H1 (cell line): ENCODE data around the gene GPBP1L1. TPM values are rescaled to one million over a fixed set of nuclear protein-coding genes. Genes with fewer than 3 reads are reported as not detected.
A peak's percentile ranks its signal among the peaks of the same experiment; 100 is the strongest.

Source experiments
- CTCF ChIA-PET: fragments of 300-600 bp; sonication (Branson Sonifier 250); formaldehyde crosslinking; loops from one replicate; lab custom pipeline; 2021; ENCODE audit not compliant: partially characterized antibody; lab: Charles Lee
- POLR2A ChIA-PET: fragments of 300-600 bp; sonication (Branson Sonifier 250); formaldehyde crosslinking; loops from one replicate; lab custom pipeline; 2021; ENCODE audit warnings: inconsistent platforms; ENCODE audit not compliant: partially characterized antibody; lab: Charles Lee
- DNase-seq, 2 experiments: peaks; one replicate each; pipeline versions ENCODE4 v3.0.0 to v3.0.0-alpha.2; 2010 to 2022; ENCODE audit warnings: low spot score in 2 of 2, low read depth in 1 of 2, mixed read lengths in 1 of 2
- FAIRE-seq: peaks from 2 replicates; lab custom pipeline; 2011; peaks lifted over from hg19 to GRCh38; lab: Jason Lieb, UNC
- H2AFZ ChIP-seq: 2 replicates; pipeline ENCODE4 v1.8.1; 2012; ENCODE audit warnings: low read length, inconsistent platforms
- H2AK5ac ChIP-seq: 2 replicates; pipeline ENCODE4 v1.6.1; 2013; ENCODE audit warnings: low read depth, low read length
- H2BK120ac ChIP-seq: replicated peaks from 2 replicates; pipeline ENCODE3; 2013; ENCODE audit warnings: low read depth, low read length, inconsistent platforms
- H2BK12ac ChIP-seq: 2 replicates; pipeline ENCODE4 v1.6.1; 2013; ENCODE audit warnings: low read depth, low read length
- H2BK15ac ChIP-seq: 2 replicates; pipeline ENCODE4 v1.6.1; 2013; ENCODE audit warnings: low read length
- H2BK20ac ChIP-seq: 2 replicates; pipeline ENCODE4 v1.6.1; 2013; ENCODE audit warnings: low read length
- H2BK5ac ChIP-seq: 2 replicates; pipeline ENCODE4 v1.6.1; 2013; ENCODE audit warnings: low read depth, low read length
- H3K14ac ChIP-seq: 2 replicates; pipeline ENCODE4 v1.6.1; 2013; ENCODE audit warnings: inconsistent platforms; ENCODE audit not compliant: insufficient read length
- H3K18ac ChIP-seq: 2 replicates; pipeline ENCODE4 v1.6.1; 2013; ENCODE audit warnings: low read length; ENCODE audit errors: extremely low read depth
- H3K23ac ChIP-seq: 2 replicates; pipeline ENCODE4 v1.6.1; 2013; ENCODE audit warnings: inconsistent platforms; ENCODE audit not compliant: insufficient read length
- H3K23me2 ChIP-seq: 2 replicates; pipeline ENCODE4 v1.6.1; 2013; ENCODE audit warnings: low read depth, low read length
- H3K27ac ChIP-seq: 2 replicates; pipeline ENCODE4 v1.6.1; 2011; ENCODE audit warnings: low read depth, low read length, inconsistent platforms
- H3K27me3 ChIP-seq, 4 experiments: replicated peaks in 1 of 4; 1 replicate in 1 of 4; 2 replicates in 3 of 4; pipeline versions ENCODE4 v1.6.1 to v1.8.1; 2011 to 2013; ENCODE audit warnings: low read length in 3 of 4, mild to moderate bottlenecking in 3 of 4, inconsistent platforms in 2 of 4, mixed read lengths in 2 of 4, moderate library complexity in 1 of 4; ENCODE audit not compliant: control insufficient read depth in 3 of 4, insufficient read depth in 3 of 4; ENCODE audit errors: extremely low read depth in 1 of 4
- H3K36me3 ChIP-seq, 4 experiments: 2 replicates each; pipeline versions ENCODE4 v1.6.1 to v1.8.1; 2011 to 2013; ENCODE audit warnings: mild to moderate bottlenecking in 4 of 4, low read length in 3 of 4, moderate library complexity in 2 of 4, control low read depth in 1 of 4, inconsistent platforms in 1 of 4; ENCODE audit not compliant: insufficient read depth in 4 of 4, control insufficient read depth in 2 of 4
- H3K4ac ChIP-seq: replicated peaks from 2 replicates; pipeline ENCODE3; 2013; ENCODE audit warnings: low read length, low read depth, mixed read lengths, inconsistent platforms; ENCODE audit not compliant: insufficient read length
- H3K4me1 ChIP-seq, 4 experiments: replicated peaks in 1 of 4; 1 replicate in 1 of 4; 2 replicates in 3 of 4; pipeline versions ENCODE4 v1.6.1 to v1.8.1; 2011 to 2013; ENCODE audit warnings: low read length in 3 of 4, inconsistent platforms in 2 of 4, mixed read lengths in 1 of 4; ENCODE audit not compliant: insufficient read depth in 4 of 4, control insufficient read depth in 3 of 4
- H3K4me2 ChIP-seq, 2 experiments: 2 replicates each; pipeline versions ENCODE4 v1.6.1 to v1.8.1; 2011 to 2013; ENCODE audit warnings: low read depth in 2 of 2, low read length in 2 of 2, control low read depth in 1 of 2, inconsistent platforms in 1 of 2, mild to moderate bottlenecking in 1 of 2; ENCODE audit not compliant: insufficient read depth in 1 of 2
- H3K4me3 ChIP-seq, 4 experiments: fragments of 200-600, 300-600 bp in 1 of 4; sonication (generic), shearing (Covaris generic), sonication (Bioruptor Twin) in 1 of 4; 2 replicates each; pipeline versions ENCODE4 v1.5.1 to v1.8.1; 2011 to 2016; ENCODE audit warnings: low read length in 4 of 4, low read depth in 3 of 4, control low read depth in 2 of 4, inconsistent platforms in 2 of 4, mild to moderate bottlenecking in 2 of 4, mixed read lengths in 1 of 4, moderate library complexity in 1 of 4; ENCODE audit not compliant: insufficient read depth in 2 of 4; ENCODE audit errors: extremely low read depth in 1 of 4
- H3K56ac ChIP-seq: replicated peaks from 2 replicates; pipeline ENCODE3; 2013; ENCODE audit warnings: low read depth, mild to moderate bottlenecking, mixed read lengths, low read length, inconsistent platforms; ENCODE audit not compliant: insufficient read length
- H3K79me1 ChIP-seq: 2 replicates; pipeline ENCODE4 v1.6.1; 2013; ENCODE audit warnings: low read depth, low read length, control low read depth
- H3K79me2 ChIP-seq, 2 experiments: 2 replicates each; pipeline versions ENCODE4 v1.6.1 to v1.8.1; 2012 to 2013; ENCODE audit warnings: low read length in 2 of 2, mild to moderate bottlenecking in 2 of 2, inconsistent platforms in 1 of 2; ENCODE audit not compliant: insufficient read depth in 2 of 2, control insufficient read depth in 1 of 2
- H3K9ac ChIP-seq, 4 experiments: replicated peaks in 1 of 4; 1 replicate in 1 of 4; 2 replicates in 3 of 4; pipeline versions ENCODE4 v1.6.1 to v1.8.1; 2011 to 2013; ENCODE audit warnings: low read depth in 3 of 4, low read length in 3 of 4, control low read depth in 2 of 4, mild to moderate bottlenecking in 2 of 4, moderate library complexity in 2 of 4, inconsistent platforms in 1 of 4; ENCODE audit errors: extremely low read depth in 1 of 4
- H3K9me3 ChIP-seq, 2 experiments: 2 replicates each; pipeline versions ENCODE4 v1.6.1 to v1.8.1; 2012 to 2013; ENCODE audit warnings: mild to moderate bottlenecking in 2 of 2, moderate library complexity in 2 of 2, control low read depth in 1 of 2, inconsistent platforms in 1 of 2, low read depth in 1 of 2, low read length in 1 of 2, mixed read lengths in 1 of 2; ENCODE audit not compliant: insufficient read depth in 2 of 2
- H4K20me1 ChIP-seq, 2 experiments: replicated peaks in 1 of 2; 2 replicates each; pipeline versions ENCODE3 to v1.8.1; 2011 to 2013; ENCODE audit warnings: inconsistent platforms in 2 of 2, low read length in 2 of 2, mild to moderate bottlenecking in 1 of 2; ENCODE audit not compliant: insufficient read depth in 2 of 2, control insufficient read depth in 1 of 2
- H4K5ac ChIP-seq: 2 replicates; pipeline ENCODE4 v1.6.1; 2013; ENCODE audit warnings: low read length, low read depth, mixed read lengths, inconsistent platforms; ENCODE audit not compliant: insufficient read length
- H4K8ac ChIP-seq: 2 replicates; pipeline ENCODE4 v1.8.0; 2013; ENCODE audit warnings: mild to moderate bottlenecking, moderate library complexity, low read length, inconsistent platforms; ENCODE audit not compliant: insufficient read depth; ENCODE audit errors: extremely low read depth
- H4K91ac ChIP-seq: replicated peaks from 2 replicates; pipeline ENCODE3; 2013; ENCODE audit warnings: low read length, mixed read lengths, inconsistent platforms; ENCODE audit not compliant: insufficient read length
- POLR2AphosphoS5 ChIP-seq: IDR thresholded peaks from 2 replicates; pipeline ENCODE4 v1.6.1; 2011; ENCODE audit warnings: low read depth, low read length
- RXRA ChIP-seq: IDR thresholded peaks from 2 replicates; pipeline ENCODE4 v1.6.1; 2011; ENCODE audit warnings: low read depth, mild to moderate bottlenecking, low read length, moderate library complexity; ENCODE audit not compliant: insufficient read depth
- whole genome bisulfite sequencing, 2 experiments: shearing (Covaris generic) in 1 of 2; methylation state at CpG; one replicate each; pipeline versions ENCODE4 v1.1.6 to v1.1.7; 2013 to 2015; ENCODE audit warnings: low lambda C conversion rate in 2 of 2, mixed read lengths in 2 of 2, inconsistent platforms in 1 of 2, low coverage in 1 of 2, missing lambda C conversion rate in 1 of 2; ENCODE audit not compliant: insufficient replicate concordance in 2 of 2, insufficient coverage in 1 of 2, insufficient read length in 1 of 2; ENCODE audit errors: extremely low coverage in 1 of 2, missing lambda C conversion rate in 1 of 2; 5-methylcytosine and 5-hydroxymethylcytosine counted together
- polyA plus RNA-seq, 7 experiments: library from polyadenylated mRNA; depleted of rRNA in 3 of 7; stranded (reverse) in 5 of 7; unstranded in 2 of 7; fragments of >200 nt in 5 of 7; fragments of 200-250 nt in 2 of 7; gene quantifications; 1 replicate in 5 of 7; 2 replicates in 1 of 7; 4 replicates in 1 of 7; pipeline versions ENCODE4 v1.2.1 to v1.2.3, GENCODE V29; 2011 to 2013; ENCODE audit warnings: missing spikeins in 2 of 7, mixed read lengths in 2 of 7
- total RNA-seq: library from RNA; stranded (reverse); fragmentation: NEBNext Ultra II Directional; extraction: Animal tissue kit (Norgen Biotek cat#: 25700); gene quantifications from 2 replicates; pipeline ENCODE4 v1.2.1, GENCODE V29; 2021

GPBP1L1 gene
- total and polyA plus RNA-seq, 2 of the 8 experiments (the other 6 are each of a cell fraction or from before 2014, with no cell fraction given): 70.1 to 119 TPM

- no peak overlapping the region for H3K4ac ChIP-seq
- POLR2A ChIA-PET: interaction anchor here (0.8 to 5.8 kb wide), 10 partner anchors 9 to 93 kb away, joined by 3 to 42 read pairs (median 4); partner anchors contain the start of genes AKR1A1, CCDC17 and NASP
- peaks cover 0 to 35% of the 10 kb centered on the region in 2 experiments; a peak in 3 of 4 replicates for H3K79me2 ChIP-seq
- H3K56ac ChIP-seq: no peak overlapping the region
- no peak overlapping the region for H3K27ac ChIP-seq
- H3K36me3 ChIP-seq: peaks cover 39 to 89% (median 79%) of the 10 kb centered on the region in 4 experiments
- peak; percentile 38 for TF ChIP-seq POLR2AphosphoS5
- TF ChIP-seq RXRA: no peak
- H4K91ac ChIP-seq: no peak overlapping the region
- CTCF ChIA-PET: interaction anchor here (1.0 to 1.9 kb wide), 3 partner anchors 10 to 95 kb away, joined by 3 to 7 read pairs (median 3); partner anchors contain the start of gene CCDC17
- H3K23ac ChIP-seq: no peak overlapping the region
- no peaks in the 10 kb centered on the region for H3K9me3 ChIP-seq
- no peak overlapping the region for H2BK5ac ChIP-seq
- no peak overlapping the region for H3K14ac ChIP-seq
- H3K27me3 ChIP-seq: no peaks in the 10 kb centered on the region
- WGBS, 2 experiments: 85% methylated on average over 8 of the region's 8 CpGs; no CpG with 5 or more reads in 1 of the 2 experiments
- H2AK5ac ChIP-seq: no peak overlapping the region
- H3K18ac ChIP-seq: no peak overlapping the region
- DNase-seq: no peak
- no peak overlapping the region for H3K9ac ChIP-seq
- H2BK120ac ChIP-seq: no peak overlapping the region
- H2BK20ac ChIP-seq: no peak overlapping the region
- no peak overlapping the region for H3K4me3 ChIP-seq
- no peak for FAIRE-seq
- no peak overlapping the region for H2AFZ ChIP-seq
- no peak overlapping the region for H2BK15ac ChIP-seq
- H3K23me2 ChIP-seq: no peaks in the 10 kb centered on the region
- H4K20me1 ChIP-seq: peaks cover 10 to 31% of the 10 kb centered on the region in 2 experiments
- no peaks in the 10 kb centered on the region for H3K4me1 ChIP-seq
- H4K5ac ChIP-seq: no peak overlapping the region
- H3K79me1 ChIP-seq: no peaks in the 10 kb centered on the region
- H4K8ac ChIP-seq: no peak overlapping the region
- H2BK12ac ChIP-seq: no peak overlapping the region
- H3K4me2 ChIP-seq: no peak overlapping the region
Observed at GRCh38 chr1:45612941-45613579, 73.3 kb downstream of the GPBP1L1 start.
